ENCODE data around the gene ILF2. TPM values are rescaled to one million over a fixed set of nuclear protein-coding genes. Genes with fewer than 3 reads are reported as not detected.

The ILF2 gene
- total and polyA plus RNA-seq, 2 of the 13 experiments (the other 11 are each of a cell fraction or from before 2014, with no cell fraction given) = 292 to 366 TPM

GRCh38 chr1:153633754-153634665 is 36.8 kb downstream of the ILF2 start, which contains the start of gene CHTOP (continued):
- TF ChIP-seq, protein P1, sequence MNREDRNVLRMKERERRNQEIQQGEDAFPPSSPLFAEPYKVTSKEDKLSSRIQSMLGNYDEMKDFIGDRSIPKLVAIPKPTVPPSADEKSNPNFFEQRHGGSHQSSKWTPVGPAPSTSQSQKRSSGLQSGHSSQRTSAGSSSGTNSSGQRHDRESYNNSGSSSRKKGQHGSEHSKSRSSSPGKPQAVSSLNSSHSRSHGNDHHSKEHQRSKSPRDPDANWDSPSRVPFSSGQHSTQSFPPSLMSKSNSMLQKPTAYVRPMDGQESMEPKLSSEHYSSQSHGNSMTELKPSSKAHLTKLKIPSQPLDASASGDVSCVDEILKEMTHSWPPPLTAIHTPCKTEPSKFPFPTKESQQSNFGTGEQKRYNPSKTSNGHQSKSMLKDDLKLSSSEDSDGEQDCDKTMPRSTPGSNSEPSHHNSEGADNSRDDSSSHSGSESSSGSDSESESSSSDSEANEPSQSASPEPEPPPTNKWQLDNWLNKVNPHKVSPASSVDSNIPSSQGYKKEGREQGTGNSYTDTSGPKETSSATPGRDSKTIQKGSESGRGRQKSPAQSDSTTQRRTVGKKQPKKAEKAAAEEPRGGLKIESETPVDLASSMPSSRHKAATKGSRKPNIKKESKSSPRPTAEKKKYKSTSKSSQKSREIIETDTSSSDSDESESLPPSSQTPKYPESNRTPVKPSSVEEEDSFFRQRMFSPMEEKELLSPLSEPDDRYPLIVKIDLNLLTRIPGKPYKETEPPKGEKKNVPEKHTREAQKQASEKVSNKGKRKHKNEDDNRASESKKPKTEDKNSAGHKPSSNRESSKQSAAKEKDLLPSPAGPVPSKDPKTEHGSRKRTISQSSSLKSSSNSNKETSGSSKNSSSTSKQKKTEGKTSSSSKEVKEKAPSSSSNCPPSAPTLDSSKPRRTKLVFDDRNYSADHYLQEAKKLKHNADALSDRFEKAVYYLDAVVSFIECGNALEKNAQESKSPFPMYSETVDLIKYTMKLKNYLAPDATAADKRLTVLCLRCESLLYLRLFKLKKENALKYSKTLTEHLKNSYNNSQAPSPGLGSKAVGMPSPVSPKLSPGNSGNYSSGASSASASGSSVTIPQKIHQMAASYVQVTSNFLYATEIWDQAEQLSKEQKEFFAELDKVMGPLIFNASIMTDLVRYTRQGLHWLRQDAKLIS (CRISPR knock-in tag; IDR thresholded peaks at IDR 0.05) = no peak
- TF ChIP-seq GMEB1 (CRISPR knock-in tag; IDR thresholded peaks at IDR 0.05; ENCODE audit: borderline replicate concordance) (peak; percentile 100), PAX8 (CRISPR knock-in tag; IDR thresholded peaks at IDR 0.05; ENCODE audit: borderline replicate concordance) (no peak), POGZ (CRISPR knock-in tag; IDR thresholded peaks at IDR 0.05) (peak; percentile 91), BATF2 (CRISPR knock-in tag; IDR thresholded peaks at IDR 0.05) (no peak), RARA (CRISPR knock-in tag; IDR thresholded peaks at IDR 0.05) (no peak), MZF1 (CRISPR knock-in tag; IDR thresholded peaks at IDR 0.05; ENCODE audit: borderline replicate concordance) (no peak), CREB1 (IDR thresholded peaks at IDR 0.05) (peak; percentile 87), CREB1 (CRISPR knock-in tag; IDR thresholded peaks at IDR 0.05) (peak; percentile 95), ZNF275 (CRISPR knock-in tag; IDR thresholded peaks at IDR 0.05; ENCODE audit: borderline replicate concordance) (peak; percentile 46; the same call in 1 of the 2 replicates), SOX13 (IDR thresholded peaks at IDR 0.05) (no peak), SOX13 (CRISPR knock-in tag; conservative IDR thresholded peaks at IDR 0.05 in 1 of 2, IDR thresholded peaks at IDR 0.05 in 1 of 2) (0 out of 4 replicates have a peak, but pooled peaks have one; percentile 12 to 78), PRPF4 (IDR thresholded peaks at IDR 0.05; ENCODE audit: low read depth, low read length, poor library complexity, severe bottlenecking) (peak; percentile 44), RFX1 (IDR thresholded peaks at IDR 0.05) (no peak), ZNF501 (CRISPR knock-in tag; IDR thresholded peaks at IDR 0.05) (peak; percentile 96), ARID3A (IDR thresholded peaks at IDR 0.05; ENCODE audit: low read depth, low read length) (no peak), ZNF251 (CRISPR knock-in tag; IDR thresholded peaks at IDR 0.05) (no peak), E2F2 (CRISPR knock-in tag; IDR thresholded peaks at IDR 0.05; ENCODE audit: borderline replicate concordance) (no peak)
